ENCODE results near the gene NCK2. TPM values are rescaled to one million over a fixed set of nuclear protein-coding genes. Genes with fewer than 3 reads are reported as not detected.

The NCK2 gene
- total and polyA plus RNA-seq, 9 of the 15 experiments (the other 6 are each of a cell fraction or from before 2014, with no cell fraction given): 0.90 to 27.9 (median 15.9) TPM

DNA sequence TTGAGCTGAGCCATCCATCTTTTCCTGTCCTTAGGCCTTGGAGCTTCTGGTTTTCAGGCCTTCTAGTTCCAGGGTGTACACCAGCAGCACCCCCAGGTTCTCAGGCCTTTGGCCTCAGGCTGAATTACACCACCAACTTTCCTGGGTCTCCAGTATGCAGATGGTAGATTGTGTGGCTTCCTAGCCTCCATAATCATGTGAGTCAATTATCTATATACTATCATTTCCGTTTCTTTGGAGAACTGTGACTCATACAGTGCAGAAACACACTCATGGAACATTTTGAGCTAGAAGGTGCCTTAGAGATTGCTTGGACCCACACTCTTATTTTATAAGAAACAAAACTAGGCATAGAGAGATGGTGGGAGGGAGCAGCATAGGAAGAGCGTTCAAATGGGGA is 167.4 kb downstream of the NCK2 start:
- H3K4me1 ChIP-seq (replicated peaks in 1 of 2; ENCODE audit: control insufficient read depth in 2 of 2, insufficient read depth in 2 of 2, low read length in 2 of 2): peaks cover 0 to 5% of the 10 kb centered on the region in 2 experiments; a peak in 2 of 5 replicates
- in situ Hi-C loops (cut with MboI): no loop called here
- H2AFZ ChIP-seq (ENCODE audit: low read depth, low read length): peak overlapping the region; percentile 9; the same call in 1 of the 2 replicates
- no peaks in the 10 kb centered on the region for H3K36me3 ChIP-seq (ENCODE audit: control insufficient read depth, insufficient read depth, low read length)
- ChIA-PET CTCF (ENCODE audit: low intra/inter-chr PET ratio) (no interaction called here), POLR2A (interaction anchor here (0.6 to 1.5 kb wide), 2 partner anchors 12 to 30 kb away, joined by 3 read pairs; no protein-coding TSS in a partner anchor)
- DNase-seq (ENCODE audit: extremely low read depth in 1 of 4, low spot score in 3 of 4) (peak in 1 of 4 experiments; percentile 6), FAIRE-seq (no peak), ATAC-seq (no peak)
- 0% methylated on average over 2 of the region's 2 CpGs for WGBS (ENCODE audit: insufficient coverage, low coverage, missing lambda C conversion rate)
- intact Hi-C loops (cut with micrococcal nuclease): loop anchor here (10.0 kb wide), 1 partner anchor 337 kb away; no protein-coding TSS in a partner anchor
- no peak overlapping the region for H3K27ac ChIP-seq (ENCODE audit: extremely low read depth, low read depth, low read length)
- H3K9me1 ChIP-seq (ENCODE audit: control insufficient read depth, insufficient read depth, low read length): no peaks in the 10 kb centered on the region
- no peaks in the 10 kb centered on the region for H3K79me2 ChIP-seq (ENCODE audit: control insufficient read depth, insufficient read depth, low read length)
- H3K4me2 ChIP-seq (ENCODE audit: insufficient read depth, low read length): peak overlapping the region; percentile 9; the same call in 1 of the 2 replicates
- H4K20me1 ChIP-seq (replicated peaks; ENCODE audit: control insufficient read depth, insufficient read depth, low read length): no peaks in the 10 kb centered on the region
- no TSS peak for BruUV-seq (replicated peaks)
- no peaks in the 10 kb centered on the region for H3K9me3 ChIP-seq (replicated peaks; ENCODE audit: control insufficient read depth, insufficient read depth, low read depth, low read length)
- H3K9ac ChIP-seq (ENCODE audit: insufficient read depth in 1 of 2, low read depth in 2 of 2, low read length in 2 of 2): no peak overlapping the region
- H3K4me3 ChIP-seq: no peak overlapping the region
- peaks cover 6 to 20% of the 10 kb centered on the region in 2 experiments; a peak in 4 of 5 replicates for H3K27me3 ChIP-seq (ENCODE audit: control insufficient read depth in 2 of 2, insufficient read depth in 2 of 2, low read length in 2 of 2)
- TF ChIP-seq JUN (IDR thresholded peaks at IDR 0.05; ENCODE audit: borderline replicate concordance, low read depth, low read length): 0 out of 2 replicates have a peak, but pooled peaks have one; percentile 45
- no peak for TF ChIP-seq JUN (CRISPR knock-in tag; IDR thresholded peaks at IDR 0.05; ENCODE audit: borderline replicate concordance)
- TF ChIP-seq JUND (IDR thresholded peaks at IDR 0.05; ENCODE audit: borderline replicate concordance, low read depth, low read length): peak; percentile 82; the same call in 1 of the 2 replicates
- peak; percentile 76; the same call in 2 of the 3 replicates for TF ChIP-seq JUND (tag; IDR thresholded peaks at IDR 0.05; ENCODE audit: borderline replicate concordance, low read depth, low read length)
- peak; percentile 92 for TF ChIP-seq FOSL1 (tag; conservative IDR thresholded peaks at IDR 0.05)
- TF ChIP-seq ZKSCAN8 (CRISPR knock-in tag; IDR thresholded peaks at IDR 0.05): 0 out of 2 replicates have a peak, but pooled peaks have one; percentile 43
- TF ChIP-seq NFIX (CRISPR knock-in tag; IDR thresholded peaks at IDR 0.05; ENCODE audit: low read depth): no peak
- TF ChIP-seq FOS (IDR thresholded peaks at IDR 0.05; ENCODE audit: extremely low read depth, insufficient read length): peak; percentile 2
- TF ChIP-seq JUNB (CRISPR knock-in tag; conservative IDR thresholded peaks at IDR 0.05): 0 out of 2 replicates have a peak, but pooled peaks have one; percentile 15
- TF ChIP-seq NR2C1 (IDR thresholded peaks at IDR 0.05): no peak
- TF ChIP-seq NR2C1 (tag; IDR thresholded peaks at IDR 0.05): 0 out of 2 replicates have a peak, but pooled peaks have one; percentile 23
- no peak for TF ChIP-seq COPS2 (conservative IDR thresholded peaks at IDR 0.05)
- peak; percentile 40; the same call in 1 of the 2 replicates for TF ChIP-seq MYNN (IDR thresholded peaks at IDR 0.05)
- no peak for TF ChIP-seq MYNN (CRISPR knock-in tag; IDR thresholded peaks at IDR 0.05)
- TF ChIP-seq GABPA (tag; conservative IDR thresholded peaks at IDR 0.05; ENCODE audit: low read depth): 0 out of 2 replicates have a peak, but pooled peaks have one; percentile 38
- TF ChIP-seq MYC (IDR thresholded peaks at IDR 0.05; ENCODE audit: low read depth, low read length): no peak
- TF ChIP-seq MYC (CRISPR knock-in tag; IDR thresholded peaks at IDR 0.05; ENCODE audit: borderline replicate concordance, low read depth): no peak
- TF ChIP-seq ZNF589 (CRISPR knock-in tag; IDR thresholded peaks at IDR 0.05; ENCODE audit: low read depth): peak; percentile 85; the same call in 1 of the 2 replicates
- TF ChIP-seq NFYB (IDR thresholded peaks at IDR 0.05; ENCODE audit: extremely low read depth, insufficient read length): no peak
- TF ChIP-seq NCOA4 (IDR thresholded peaks at IDR 0.05; ENCODE audit: partially characterized antibody): no peak
- TF ChIP-seq, protein P1, sequence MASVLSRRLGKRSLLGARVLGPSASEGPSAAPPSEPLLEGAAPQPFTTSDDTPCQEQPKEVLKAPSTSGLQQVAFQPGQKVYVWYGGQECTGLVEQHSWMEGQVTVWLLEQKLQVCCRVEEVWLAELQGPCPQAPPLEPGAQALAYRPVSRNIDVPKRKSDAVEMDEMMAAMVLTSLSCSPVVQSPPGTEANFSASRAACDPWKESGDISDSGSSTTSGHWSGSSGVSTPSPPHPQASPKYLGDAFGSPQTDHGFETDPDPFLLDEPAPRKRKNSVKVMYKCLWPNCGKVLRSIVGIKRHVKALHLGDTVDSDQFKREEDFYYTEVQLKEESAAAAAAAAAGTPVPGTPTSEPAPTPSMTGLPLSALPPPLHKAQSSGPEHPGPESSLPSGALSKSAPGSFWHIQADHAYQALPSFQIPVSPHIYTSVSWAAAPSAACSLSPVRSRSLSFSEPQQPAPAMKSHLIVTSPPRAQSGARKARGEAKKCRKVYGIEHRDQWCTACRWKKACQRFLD (CRISPR knock-in tag; IDR thresholded peaks at IDR 0.05): peak; percentile 85; the same call in 1 of the 2 replicates
- peak; percentile 27; the same call in 1 of the 2 replicates for TF ChIP-seq ARID1B (IDR thresholded peaks at IDR 0.05)

Data from K562 (cell line).